WERI-Rb-1 (cell line): ENCODE measurements around the gene PACS1.
A peak's percentile ranks its signal among the peaks of the same experiment; 100 is the strongest.

Experiments
- DNase-seq: peaks from one replicate; pipeline ENCODE4 v3.0.0-alpha.2; 2020
- H3K27ac ChIP-seq: fragments of 250-450 bp; sonication (Bioruptor Pico); 2 replicates; pipeline ENCODE4 v1.5.1; 2020; ENCODE audit warnings: mild to moderate bottlenecking, moderate library complexity
- H3K27me3 ChIP-seq: fragments of 250-450 bp; sonication (Bioruptor Pico); 2 replicates; pipeline ENCODE4 v1.5.1; 2021; ENCODE audit warnings: mild to moderate bottlenecking, low read depth, moderate library complexity; ENCODE audit not compliant: insufficient read depth, severe bottlenecking
- H3K36me3 ChIP-seq: fragments of 250-450 bp; sonication (Bioruptor Pico); 2 replicates; pipeline ENCODE4 v1.5.1; 2020; ENCODE audit warnings: mild to moderate bottlenecking, moderate library complexity
- H3K4me3 ChIP-seq: 2 replicates; pipeline ENCODE4 v1.5.1; 2011; ENCODE audit warnings: low read depth, mild to moderate bottlenecking, control low read depth, low read length
- H3K9me3 ChIP-seq: fragments of 250-450 bp; sonication (Bioruptor Pico); 2 replicates; pipeline ENCODE4 v1.5.1; 2021; ENCODE audit warnings: mild to moderate bottlenecking, moderate library complexity; ENCODE audit not compliant: severe bottlenecking
- TF ChIP-seq, protein P1 (sequence below): IDR thresholded peaks from 2 replicates; pipeline ENCODE4 v1.5.1; 2011; ENCODE audit warnings: low read depth, mild to moderate bottlenecking, control low read depth, inconsistent platforms, low read length

Gene PACS1

DNA sequence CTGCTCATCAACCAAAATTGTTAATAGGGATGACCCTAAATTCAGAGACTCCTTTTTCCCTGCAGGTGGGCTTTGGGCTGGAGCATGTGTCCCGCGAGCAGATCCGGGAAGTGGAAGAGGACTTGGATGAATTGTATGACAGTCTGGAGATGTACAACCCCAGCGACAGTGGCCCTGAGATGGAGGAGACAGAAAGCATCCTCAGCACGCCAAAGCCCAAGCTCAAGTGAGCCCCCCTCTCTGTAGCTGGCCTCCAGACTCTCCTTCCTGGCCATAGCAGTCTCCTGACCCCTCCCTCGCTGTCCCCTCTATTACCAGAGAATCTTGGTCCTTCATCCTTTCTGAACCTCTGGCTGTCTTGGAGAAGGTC lies 150.5 kb downstream of the PACS1 start:
- TF ChIP-seq, protein P1, sequence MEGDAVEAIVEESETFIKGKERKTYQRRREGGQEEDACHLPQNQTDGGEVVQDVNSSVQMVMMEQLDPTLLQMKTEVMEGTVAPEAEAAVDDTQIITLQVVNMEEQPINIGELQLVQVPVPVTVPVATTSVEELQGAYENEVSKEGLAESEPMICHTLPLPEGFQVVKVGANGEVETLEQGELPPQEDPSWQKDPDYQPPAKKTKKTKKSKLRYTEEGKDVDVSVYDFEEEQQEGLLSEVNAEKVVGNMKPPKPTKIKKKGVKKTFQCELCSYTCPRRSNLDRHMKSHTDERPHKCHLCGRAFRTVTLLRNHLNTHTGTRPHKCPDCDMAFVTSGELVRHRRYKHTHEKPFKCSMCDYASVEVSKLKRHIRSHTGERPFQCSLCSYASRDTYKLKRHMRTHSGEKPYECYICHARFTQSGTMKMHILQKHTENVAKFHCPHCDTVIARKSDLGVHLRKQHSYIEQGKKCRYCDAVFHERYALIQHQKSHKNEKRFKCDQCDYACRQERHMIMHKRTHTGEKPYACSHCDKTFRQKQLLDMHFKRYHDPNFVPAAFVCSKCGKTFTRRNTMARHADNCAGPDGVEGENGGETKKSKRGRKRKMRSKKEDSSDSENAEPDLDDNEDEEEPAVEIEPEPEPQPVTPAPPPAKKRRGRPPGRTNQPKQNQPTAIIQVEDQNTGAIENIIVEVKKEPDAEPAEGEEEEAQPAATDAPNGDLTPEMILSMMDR: no peak
- H3K36me3 ChIP-seq: peaks cover 42% of the 10 kb centered on the region
- no peak for DNase-seq
- no peak overlapping the region for H3K4me3 ChIP-seq
- H3K27ac ChIP-seq: no peak overlapping the region
- no peaks in the 10 kb centered on the region for H3K27me3 ChIP-seq
- H3K9me3 ChIP-seq: no peaks in the 10 kb centered on the region

DNA sequence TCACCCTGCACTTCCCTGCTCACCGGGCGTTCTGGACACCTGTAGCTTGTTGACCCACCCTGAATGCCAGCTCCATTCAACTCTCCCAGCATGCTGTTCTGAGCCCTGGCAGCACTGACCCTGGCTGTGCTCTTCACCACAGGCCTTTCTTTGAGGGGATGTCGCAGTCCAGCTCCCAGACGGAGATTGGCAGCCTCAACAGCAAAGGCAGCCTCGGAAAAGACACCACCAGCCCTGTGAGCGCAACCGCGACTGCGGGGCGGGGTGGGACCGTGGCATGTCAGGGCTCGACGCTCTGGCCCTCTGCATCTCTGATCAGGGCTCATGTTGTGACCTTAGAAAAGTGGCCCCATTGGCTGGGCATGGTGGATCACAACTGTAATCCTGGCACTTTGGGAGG lies 150.9 kb downstream of the PACS1 start:
- DNase-seq: no peak
- H3K27me3 ChIP-seq: no peaks in the 10 kb centered on the region
- TF ChIP-seq, protein P1: no peak
- peaks cover 40% of the 10 kb centered on the region for H3K36me3 ChIP-seq
- H3K9me3 ChIP-seq: no peaks in the 10 kb centered on the region
- peak overlapping the region; percentile 33 for H3K27ac ChIP-seq
- H3K4me3 ChIP-seq: no peak overlapping the region

DNA sequence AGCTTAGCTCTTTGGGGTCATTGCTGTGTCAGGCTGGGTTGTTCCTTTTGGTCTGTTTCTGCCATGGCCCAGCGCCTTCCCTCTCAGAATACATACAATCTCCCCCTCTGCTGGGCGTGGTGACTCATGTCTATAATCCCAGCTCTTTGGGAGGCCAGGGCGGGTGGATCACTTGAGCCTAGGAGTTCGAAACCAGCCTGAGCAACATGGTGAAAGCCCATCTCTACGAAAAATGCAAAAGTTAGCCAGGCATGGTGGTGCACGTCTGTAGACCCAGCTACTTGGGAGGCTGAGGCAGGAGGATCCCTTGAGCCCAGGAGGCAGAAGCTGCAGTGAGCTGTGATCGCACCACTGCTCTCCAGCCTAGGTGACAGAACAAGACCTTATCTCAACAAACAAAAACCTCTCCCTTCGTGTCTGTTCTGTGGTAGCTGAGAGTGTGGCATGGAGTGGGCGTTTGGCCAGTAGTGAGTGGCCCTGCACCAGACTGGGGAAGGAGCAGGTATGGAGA lies 151.7 kb downstream of the PACS1 start:
- Histone ChIP-seq H3K27me3 (no peaks in the 10 kb centered on the region), H3K36me3 (peaks cover 33% of the 10 kb centered on the region), H3K4me3 (no peak overlapping the region)

DNA sequence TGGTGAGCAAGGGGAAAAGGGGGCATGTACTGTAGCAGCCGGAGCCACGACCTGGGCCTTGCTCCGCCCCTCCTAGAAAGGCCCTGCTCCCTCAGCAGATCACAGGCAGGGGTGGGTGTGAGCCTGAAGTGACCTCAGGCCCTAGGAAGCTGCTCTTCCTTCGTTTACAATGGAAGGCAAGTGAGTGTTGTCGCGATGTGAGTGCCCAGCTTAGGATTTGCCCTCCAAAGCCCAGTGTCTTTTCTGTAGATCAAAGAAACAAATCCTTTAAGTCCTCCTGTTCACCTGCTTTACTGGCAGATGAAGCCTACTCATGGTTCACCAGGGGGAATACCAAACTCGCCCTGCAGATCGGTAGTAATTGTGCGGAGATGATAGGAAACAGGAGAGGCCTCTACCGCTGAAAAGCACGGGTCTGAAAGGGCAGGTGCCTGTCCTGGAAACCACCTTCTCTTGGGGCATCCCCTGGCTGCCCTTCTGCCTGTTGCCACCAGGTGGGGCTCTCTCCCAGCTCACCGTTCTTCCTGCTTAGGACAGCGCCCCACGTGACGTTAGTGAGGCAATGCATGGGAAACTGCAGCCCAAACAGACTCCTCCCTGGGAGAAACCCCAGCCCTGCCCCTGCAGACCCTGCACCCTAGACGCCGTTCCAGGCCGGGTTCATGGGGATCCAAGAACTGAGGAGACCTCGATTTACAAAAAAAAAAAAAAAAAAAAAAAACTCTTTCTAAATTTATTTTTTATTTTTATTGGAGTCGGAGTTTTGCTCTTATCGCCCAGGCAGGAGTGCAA lies 152.5 kb downstream of the PACS1 start:
- peak; percentile 91 for DNase-seq
- peaks cover 26% of the 10 kb centered on the region for H3K36me3 ChIP-seq
- no peaks in the 10 kb centered on the region for H3K27me3 ChIP-seq
- TF ChIP-seq, protein P1: peak; percentile 99
- peak overlapping the region; percentile 73 for H3K27ac ChIP-seq
- H3K4me3 ChIP-seq: no peak overlapping the region
- H3K9me3 ChIP-seq: no peaks in the 10 kb centered on the region

More for the DNA sequence above, 151.7 kb downstream of the PACS1 start:
- no peaks in the 10 kb centered on the region for H3K9me3 ChIP-seq
- peak overlapping the region; percentile 73 for H3K27ac ChIP-seq
- TF ChIP-seq, protein P1: 0 out of 2 replicates have a peak, but pooled peaks have one; percentile 7
- DNase-seq: peak; percentile 74

DNA sequence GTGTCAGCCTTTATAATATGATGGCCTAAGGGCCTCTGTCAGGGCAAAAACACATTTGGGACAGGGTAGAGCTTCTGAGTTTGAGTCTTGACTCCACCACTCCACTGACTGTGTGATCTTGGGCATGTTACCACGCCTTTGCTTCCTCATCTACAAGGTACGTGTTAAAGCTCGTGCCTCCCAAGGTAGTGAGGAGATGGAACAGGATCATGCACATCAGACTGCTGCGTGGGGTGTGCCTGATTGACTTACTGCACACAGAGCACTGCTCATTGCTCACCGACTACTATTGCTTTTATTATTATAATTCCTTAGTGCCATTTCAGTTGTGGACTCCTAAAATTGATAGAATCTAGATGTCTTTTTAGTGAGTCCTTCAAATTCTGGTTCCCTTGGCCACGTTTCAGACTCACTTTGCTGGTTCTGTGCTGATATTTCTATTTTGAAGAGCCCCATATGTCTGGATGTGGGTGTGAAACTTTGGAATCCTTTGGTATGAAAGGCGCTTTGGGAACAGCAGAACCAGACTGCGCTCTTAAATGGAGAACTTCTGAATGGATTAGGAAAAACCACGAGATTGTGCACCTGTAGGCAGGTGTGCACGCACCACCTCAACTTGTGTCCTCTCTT lies 154.3 kb downstream of the PACS1 start:
- no peak overlapping the region for H3K4me3 ChIP-seq
- peaks cover 18% of the 10 kb centered on the region for H3K36me3 ChIP-seq
- no peak overlapping the region for H3K27ac ChIP-seq
- TF ChIP-seq, protein P1: no peak
- no peaks in the 10 kb centered on the region for H3K27me3 ChIP-seq
- no peak for DNase-seq
- no peaks in the 10 kb centered on the region for H3K9me3 ChIP-seq
